ENCODE measurements around the gene ACAA2. TPM values are rescaled to one million over a fixed set of nuclear protein-coding genes. Genes with fewer than 3 reads are reported as not detected.

The ACAA2 gene
- total and polyA plus RNA-seq, 2 experiments from 2014 or later = 174 to 189 TPM

GRCh38 chr18:49833814-49834213 is 20.5 kb upstream of the ACAA2 start:
- Histone ChIP-seq H2AFZ (no peak overlapping the region), H3K36me3 (replicated peaks; ENCODE audit: insufficient read depth, low read depth) (no peaks in the 10 kb centered on the region), H3K79me2 (no peaks in the 10 kb centered on the region), H3K27ac (peak overlapping the region; percentile 97), H3K9me3 (ENCODE audit: low read depth) (no peaks in the 10 kb centered on the region), H3K27me3 (no peaks in the 10 kb centered on the region), H3K4me1 (ENCODE audit: insufficient read depth) (peaks cover 40% of the 10 kb centered on the region), H4K20me1 (ENCODE audit: insufficient read depth, poor library complexity, severe bottlenecking) (no peaks in the 10 kb centered on the region), H3K4me3 (no peak overlapping the region), H3K9me2 (replicated peaks; ENCODE audit: insufficient read depth) (no peaks in the 10 kb centered on the region), H3K4me2 (no peak overlapping the region)
- 73% methylated on average over 4 of the region's 4 CpGs for whole genome bisulfite sequencing (ENCODE audit: low lambda C conversion rate, missing lambda C conversion rate)
- TF ChIP-seq EZH2phosphoT487 (IDR thresholded peaks at IDR 0.05; ENCODE audit: low read depth, severe bottlenecking, unreplicated experiment) (no peak), EZH2 (IDR thresholded peaks at IDR 0.05; ENCODE audit: borderline replicate concordance) (no peak)
- TF ChIP-seq, protein P1, sequence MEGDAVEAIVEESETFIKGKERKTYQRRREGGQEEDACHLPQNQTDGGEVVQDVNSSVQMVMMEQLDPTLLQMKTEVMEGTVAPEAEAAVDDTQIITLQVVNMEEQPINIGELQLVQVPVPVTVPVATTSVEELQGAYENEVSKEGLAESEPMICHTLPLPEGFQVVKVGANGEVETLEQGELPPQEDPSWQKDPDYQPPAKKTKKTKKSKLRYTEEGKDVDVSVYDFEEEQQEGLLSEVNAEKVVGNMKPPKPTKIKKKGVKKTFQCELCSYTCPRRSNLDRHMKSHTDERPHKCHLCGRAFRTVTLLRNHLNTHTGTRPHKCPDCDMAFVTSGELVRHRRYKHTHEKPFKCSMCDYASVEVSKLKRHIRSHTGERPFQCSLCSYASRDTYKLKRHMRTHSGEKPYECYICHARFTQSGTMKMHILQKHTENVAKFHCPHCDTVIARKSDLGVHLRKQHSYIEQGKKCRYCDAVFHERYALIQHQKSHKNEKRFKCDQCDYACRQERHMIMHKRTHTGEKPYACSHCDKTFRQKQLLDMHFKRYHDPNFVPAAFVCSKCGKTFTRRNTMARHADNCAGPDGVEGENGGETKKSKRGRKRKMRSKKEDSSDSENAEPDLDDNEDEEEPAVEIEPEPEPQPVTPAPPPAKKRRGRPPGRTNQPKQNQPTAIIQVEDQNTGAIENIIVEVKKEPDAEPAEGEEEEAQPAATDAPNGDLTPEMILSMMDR (IDR thresholded peaks at IDR 0.05; ENCODE audit: poor library complexity) = no peak
- DNase-seq (ENCODE audit: low spot score) = no peak

GRCh38 chr18:49832221-49832647 is 18.9 kb upstream of the ACAA2 start:
- no peaks in the 10 kb centered on the region for H4K20me1 ChIP-seq (ENCODE audit: insufficient read depth, poor library complexity, severe bottlenecking)
- no peak for TF ChIP-seq EZH2 (IDR thresholded peaks at IDR 0.05; ENCODE audit: borderline replicate concordance)
- TF ChIP-seq, protein P1 (IDR thresholded peaks at IDR 0.05; ENCODE audit: poor library complexity) = no peak
- no peak for TF ChIP-seq EZH2phosphoT487 (IDR thresholded peaks at IDR 0.05; ENCODE audit: low read depth, severe bottlenecking, unreplicated experiment)
- H3K4me3 ChIP-seq = no peak overlapping the region
- H3K9me2 ChIP-seq (replicated peaks; ENCODE audit: insufficient read depth) = no peaks in the 10 kb centered on the region
- no peaks in the 10 kb centered on the region for H3K79me2 ChIP-seq
- 83% methylated on average over 2 of the region's 2 CpGs for WGBS (ENCODE audit: low lambda C conversion rate, missing lambda C conversion rate)
- H3K27ac ChIP-seq = peak overlapping the region; percentile 97
- H3K36me3 ChIP-seq (replicated peaks; ENCODE audit: insufficient read depth, low read depth) = no peaks in the 10 kb centered on the region
- H2AFZ ChIP-seq = no peak overlapping the region
- no peaks in the 10 kb centered on the region for H3K27me3 ChIP-seq
- H3K4me2 ChIP-seq = no peak overlapping the region
- H3K9me3 ChIP-seq (ENCODE audit: low read depth) = no peaks in the 10 kb centered on the region
- H3K4me1 ChIP-seq (ENCODE audit: insufficient read depth) = peaks cover 37% of the 10 kb centered on the region
- no peak for DNase-seq (ENCODE audit: low spot score)

GRCh38 chr18:49827996-49828395 is 14.7 kb upstream of the ACAA2 start:
- H3K4me3 ChIP-seq = no peak overlapping the region
- no peak overlapping the region for H2AFZ ChIP-seq
- no peaks in the 10 kb centered on the region for H3K36me3 ChIP-seq (replicated peaks; ENCODE audit: insufficient read depth, low read depth)
- no peak for DNase-seq (ENCODE audit: low spot score)
- WGBS (ENCODE audit: low lambda C conversion rate, missing lambda C conversion rate) = 100% methylated on average over 1 of the region's 1 CpG
- no peaks in the 10 kb centered on the region for H4K20me1 ChIP-seq (ENCODE audit: insufficient read depth, poor library complexity, severe bottlenecking)
- H3K27ac ChIP-seq = no peak overlapping the region
- TF ChIP-seq, protein P1 (IDR thresholded peaks at IDR 0.05; ENCODE audit: poor library complexity) = no peak
- TF ChIP-seq EZH2phosphoT487 (IDR thresholded peaks at IDR 0.05; ENCODE audit: low read depth, severe bottlenecking, unreplicated experiment) (no peak), EZH2 (IDR thresholded peaks at IDR 0.05; ENCODE audit: borderline replicate concordance) (no peak)
- H3K4me2 ChIP-seq = no peak overlapping the region
- H3K27me3 ChIP-seq = no peaks in the 10 kb centered on the region
- H3K9me2 ChIP-seq (replicated peaks; ENCODE audit: insufficient read depth) = no peaks in the 10 kb centered on the region
- H3K79me2 ChIP-seq = peaks cover 5% of the 10 kb centered on the region
- H3K9me3 ChIP-seq (ENCODE audit: low read depth) = no peaks in the 10 kb centered on the region
- peaks cover under 1% of the 10 kb centered on the region for H3K4me1 ChIP-seq (ENCODE audit: insufficient read depth)
